Measurements from ENCODE around the gene ITGA11.

GRCh38 chr15:68289621-68290352 is 142.2 kb downstream of the ITGA11 start:
- TF ChIP-seq CTCF (IDR thresholded peaks at IDR 0.05; ENCODE audit: insufficient read depth, low read length) (no peak), GABPA (IDR thresholded peaks at IDR 0.05; ENCODE audit: low read depth) (no peak), POLR2AphosphoS5 (IDR thresholded peaks at IDR 0.05; ENCODE audit: low read depth) (no peak)

Measured in HL-60 (cell line).